Psoas muscle (tissue), 8 donors: ENCODE measurements around the gene DNAH6. TPM values are rescaled to one million over a fixed set of nuclear protein-coding genes. Genes with fewer than 3 reads are reported as not detected.
"Not testable (repeated sequence)": the region's sequence is repeated elsewhere in the genome, so short reads cannot be mapped to it uniquely, and the experiment has no call there.

Experiments used
- ATAC-seq, 4 donors: fragments of 200-7000 bp; cut with Tn5 transposase; one replicate each; pipeline ENCODE4 v1.9.1; 2020; ENCODE audit warnings: moderate library complexity in 3 of 4, mild to moderate bottlenecking in 2 of 4
- DNase-seq, 2 donors: peaks; one replicate each; pipeline ENCODE4 v3.0.0-alpha.2; 2020
- H3K27ac ChIP-seq: fragments of 200-600 bp; one replicate; pipeline ENCODE4 v1.8.0; 2022
- H3K27me3 ChIP-seq, 3 donors: fragments of 200-600 bp in 1 of 3; one replicate each; pipeline versions ENCODE4 v1.6.1 to v1.8.0; 2013 to 2022; ENCODE audit warnings: low read length in 2 of 3, mild to moderate bottlenecking in 2 of 3, moderate library complexity in 1 of 3; ENCODE audit not compliant: insufficient read depth in 3 of 3
- H3K36me3 ChIP-seq, 2 donors: fragments of 200-600 bp in 1 of 2; one replicate each; pipeline versions ENCODE4 v1.6.1 to v1.8.0; 2013 to 2022; ENCODE audit warnings: low read depth in 1 of 2, mild to moderate bottlenecking in 1 of 2, moderate library complexity in 1 of 2; ENCODE audit not compliant: insufficient read depth in 1 of 2
- H3K4me1 ChIP-seq: fragments of 200-600 bp; one replicate; pipeline ENCODE4 v1.8.0; 2022
- H3K4me3 ChIP-seq: fragments of 200-600 bp; one replicate; pipeline ENCODE4 v1.8.0; 2022; ENCODE audit warnings: mild to moderate bottlenecking
- H3K9me3 ChIP-seq: fragments of 200-600 bp; one replicate; pipeline ENCODE4 v1.8.0; 2022
- WGBS, 3 donors: extraction: QIAGEN DNeasy Blood & Tissue Kit; methylation state at CpG; one replicate each; pipeline versions ENCODE4 v1.1.6 to v1.1.7; 2013; 5-methylcytosine and 5-hydroxymethylcytosine counted together
- intact Hi-C, 2 donors: fragments of 100-400 bp; cut with DNase I; formaldehyde crosslinking; loops; one replicate each; pipeline versions ENCODE4 v1.11.0 to v1.14.2; 2022
- polyA plus RNA-seq, 3 donors: library from polyadenylated mRNA; stranded (reverse); fragments of 200-250 nt; gene quantifications; one replicate each; pipeline ENCODE4 v1.2.3, GENCODE V29; 2013
- total RNA-seq, 4 donors: library from RNA; stranded (reverse); fragmentation: NEBNext Ultra II Directional in 2 of 4; extraction: Animal tissue kit (Norgen Biotek cat#: 25700) in 2 of 4; gene quantifications; one replicate each; pipeline versions ENCODE4 v1.2.1 to v1.2.4, GENCODE V29; 2021 to 2023
- TF ChIP-seq, protein P1 (sequence below): fragments of 200-600 bp; IDR thresholded peaks from one replicate; pipeline ENCODE4 v1.8.0; 2022; ENCODE audit warnings: antibody characterized with exemption
- donor health status: healthy with polysubstance abuse.
- donor health status: DM: no; HTN: no; CAD: no; lungs with moderate emphysema.
- donor health status: Bipolar disorder and iron deficiency.
- donor health status: healthy.
- donor health status: DM: yes; HTN: yes; CAD: no.
- donor health status: DM: no; HTN: no; CAD: no.
- donor health status: DM: no; HTN: no; CAD: no.
- donor health status: DM: yes; HTN: yes; CAD: no.

DNAH6 gene
- total and polyA plus RNA-seq, 7 donors: 0.01 to 0.09 (median 0.07) TPM; not detected in 3

DNA sequence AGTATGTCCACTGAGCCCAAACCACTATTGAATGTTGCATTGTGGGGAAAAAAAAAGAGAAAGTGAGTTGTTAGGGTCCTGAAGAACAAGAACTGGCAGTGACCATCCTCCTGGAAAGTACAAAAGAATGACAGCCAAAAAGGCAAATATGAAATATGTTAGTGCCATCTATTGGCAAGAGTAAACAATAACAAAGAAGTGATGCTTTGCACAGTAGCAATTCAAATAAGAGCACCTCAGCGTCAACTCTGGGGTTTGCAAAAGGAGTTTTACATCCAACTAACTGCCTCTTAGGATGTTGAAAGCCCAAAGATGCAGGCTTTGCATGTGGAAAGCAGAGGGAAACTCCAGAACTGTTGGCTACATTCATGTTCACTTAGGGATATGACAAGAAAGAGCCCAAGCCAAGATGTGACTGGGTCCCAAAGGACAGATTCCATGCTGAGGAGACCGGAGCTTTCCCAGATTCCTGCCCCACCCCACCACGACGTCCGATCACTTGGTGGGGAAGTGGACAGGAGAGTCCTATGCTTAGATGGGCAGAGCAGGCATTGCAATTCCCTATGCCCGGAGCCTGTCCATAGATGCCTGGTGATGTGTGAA, 349.0 kb downstream of the DNAH6 start:
- H3K27me3 ChIP-seq: no peaks in the 10 kb centered on the region
- DNase-seq (no peak), ATAC-seq (no peak)
- no peak overlapping the region for H3K4me3 ChIP-seq
- no peaks in the 10 kb centered on the region for H3K9me3 ChIP-seq
- no peaks in the 10 kb centered on the region for H3K4me1 ChIP-seq
- 47 to 51% (median 47%) methylated on average over 6 of the region's 6 CpGs for WGBS, 3 donors
- TF ChIP-seq, protein P1, sequence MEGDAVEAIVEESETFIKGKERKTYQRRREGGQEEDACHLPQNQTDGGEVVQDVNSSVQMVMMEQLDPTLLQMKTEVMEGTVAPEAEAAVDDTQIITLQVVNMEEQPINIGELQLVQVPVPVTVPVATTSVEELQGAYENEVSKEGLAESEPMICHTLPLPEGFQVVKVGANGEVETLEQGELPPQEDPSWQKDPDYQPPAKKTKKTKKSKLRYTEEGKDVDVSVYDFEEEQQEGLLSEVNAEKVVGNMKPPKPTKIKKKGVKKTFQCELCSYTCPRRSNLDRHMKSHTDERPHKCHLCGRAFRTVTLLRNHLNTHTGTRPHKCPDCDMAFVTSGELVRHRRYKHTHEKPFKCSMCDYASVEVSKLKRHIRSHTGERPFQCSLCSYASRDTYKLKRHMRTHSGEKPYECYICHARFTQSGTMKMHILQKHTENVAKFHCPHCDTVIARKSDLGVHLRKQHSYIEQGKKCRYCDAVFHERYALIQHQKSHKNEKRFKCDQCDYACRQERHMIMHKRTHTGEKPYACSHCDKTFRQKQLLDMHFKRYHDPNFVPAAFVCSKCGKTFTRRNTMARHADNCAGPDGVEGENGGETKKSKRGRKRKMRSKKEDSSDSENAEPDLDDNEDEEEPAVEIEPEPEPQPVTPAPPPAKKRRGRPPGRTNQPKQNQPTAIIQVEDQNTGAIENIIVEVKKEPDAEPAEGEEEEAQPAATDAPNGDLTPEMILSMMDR: no peak
- H3K27ac ChIP-seq: no peak overlapping the region
- H3K36me3 ChIP-seq: no peaks in the 10 kb centered on the region
- intact Hi-C loops: no loop called here

DNA sequence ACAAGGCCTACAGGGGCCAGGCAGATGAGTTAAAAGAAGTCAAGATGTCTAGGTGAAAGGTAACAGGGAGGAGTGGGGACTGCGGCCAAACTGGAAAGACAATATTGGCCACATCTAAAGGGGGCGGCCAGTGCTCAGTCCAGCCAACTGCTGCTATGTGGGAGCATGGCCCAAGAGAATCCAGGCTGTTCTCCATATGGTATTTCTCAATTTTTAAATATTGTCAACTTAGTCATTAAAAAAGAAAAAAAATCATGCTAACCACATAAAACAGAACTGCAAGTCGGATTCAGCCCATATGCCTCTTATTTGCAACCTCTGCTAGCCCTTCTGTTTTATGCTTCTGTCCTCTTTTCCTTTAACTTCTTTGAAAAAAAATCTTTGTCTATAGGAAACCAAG, 349.8 kb downstream of the DNAH6 start:
- H3K4me1 ChIP-seq: no peaks in the 10 kb centered on the region
- 72 to 82% (median 78%) methylated on average over 3 of the region's 3 CpGs for WGBS, 3 donors
- ATAC-seq (no peak), DNase-seq (no peak)
- no peak overlapping the region for H3K4me3 ChIP-seq
- no peaks in the 10 kb centered on the region for H3K27me3 ChIP-seq
- TF ChIP-seq, protein P1: no peak
- H3K36me3 ChIP-seq: no peaks in the 10 kb centered on the region
- H3K9me3 ChIP-seq: no peaks in the 10 kb centered on the region
- H3K27ac ChIP-seq: no peak overlapping the region
- intact Hi-C loops: no loop called here

DNA sequence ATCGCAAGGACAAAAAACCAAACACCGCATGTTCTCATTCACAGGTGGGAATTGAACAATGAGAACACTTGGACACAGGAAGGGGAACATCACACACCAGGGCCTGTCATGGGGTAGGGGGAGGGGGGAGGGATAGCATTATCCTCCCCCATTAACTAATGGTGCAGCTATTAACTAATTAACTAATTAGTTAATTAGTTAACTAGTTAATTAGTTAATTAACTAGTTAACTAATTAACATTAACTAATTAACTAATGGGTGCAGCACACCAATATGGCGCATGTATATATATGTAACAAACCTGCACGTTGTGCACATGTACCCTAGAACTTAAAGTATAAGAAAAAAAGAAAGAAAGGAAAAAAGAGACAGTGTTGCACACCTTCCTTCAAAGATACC, 352.0 kb downstream of the DNAH6 start:
- H3K36me3 ChIP-seq, H3K27me3 ChIP-seq, intact Hi-C loops, ATAC-seq, H3K4me3 ChIP-seq, H3K9me3 ChIP-seq, H3K27ac ChIP-seq, DNase-seq, H3K4me1 ChIP-seq: not testable (repeated sequence)
- WGBS, 3 donors: 94 to 97% (median 95%) methylated on average over 2 to 4 of the region's 4 CpGs

Other genes starting within 250 kb of the DNAH6 start
- gene SUCLG1, start 57.2 kb upstream of the DNAH6 start, total RNA-seq: 100 to 1,000 TPM; 112 to 175 (median 128) TPM
- 100 to 1,000 TPM; 164 to 184 (median 180) TPM for gene SUCLG1, start 57.2 kb upstream of the DNAH6 start, polyA plus RNA-seq